GM11168 (cell line): ENCODE results near the gene FAM107B.

ENCODE experiments used
- in situ Hi-C: fragments of 300-500 bp; cut with MboI; formaldehyde crosslinking; loops from one replicate; pipeline ENCODE4 v1.12.0; 2022; ENCODE audit warnings: low sequenced_read_pairs; ENCODE audit not compliant: unreplicated experiment

FAM107B gene

DNA sequence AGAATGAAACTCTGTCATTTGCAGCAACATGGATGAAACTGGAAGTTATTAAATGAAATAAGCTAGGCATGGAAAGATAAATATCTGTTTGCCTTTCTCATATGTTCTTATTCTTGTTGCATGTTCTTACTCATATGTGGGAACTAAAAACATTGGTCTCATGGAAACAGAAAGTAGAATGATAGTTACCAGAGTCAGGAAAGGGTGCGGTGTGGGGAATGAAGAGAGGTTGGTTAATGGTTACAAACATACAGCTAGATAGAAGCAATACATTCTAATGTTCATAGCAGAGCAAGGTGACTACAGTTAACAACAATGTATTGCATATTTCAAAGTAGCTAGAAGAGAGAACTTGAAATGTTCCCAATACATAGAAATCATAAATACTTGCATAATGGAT, 105.1 kb downstream of the FAM107B start:
- in situ Hi-C loops: no loop called here

DNA sequence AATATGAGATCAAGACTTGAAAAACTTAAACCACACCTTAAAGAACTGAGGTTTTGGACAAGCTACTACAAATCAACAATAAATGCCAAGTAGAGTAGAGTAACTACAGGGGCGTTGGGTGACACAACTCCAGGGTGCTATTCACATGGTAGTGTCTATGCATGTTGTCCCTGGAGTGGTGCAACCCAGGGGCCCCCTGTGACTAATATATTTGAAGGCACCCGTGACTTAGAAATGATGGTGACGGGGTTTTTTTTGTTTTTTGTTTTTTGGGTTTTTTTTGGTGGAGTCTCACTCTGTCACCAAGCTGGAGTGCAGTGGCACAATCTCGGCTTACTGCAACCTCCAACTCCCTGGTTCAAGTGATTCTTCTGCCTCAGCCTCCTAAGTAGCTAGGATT, 106.9 kb downstream of the FAM107B start:
- in situ Hi-C loops: no loop called here

DNA sequence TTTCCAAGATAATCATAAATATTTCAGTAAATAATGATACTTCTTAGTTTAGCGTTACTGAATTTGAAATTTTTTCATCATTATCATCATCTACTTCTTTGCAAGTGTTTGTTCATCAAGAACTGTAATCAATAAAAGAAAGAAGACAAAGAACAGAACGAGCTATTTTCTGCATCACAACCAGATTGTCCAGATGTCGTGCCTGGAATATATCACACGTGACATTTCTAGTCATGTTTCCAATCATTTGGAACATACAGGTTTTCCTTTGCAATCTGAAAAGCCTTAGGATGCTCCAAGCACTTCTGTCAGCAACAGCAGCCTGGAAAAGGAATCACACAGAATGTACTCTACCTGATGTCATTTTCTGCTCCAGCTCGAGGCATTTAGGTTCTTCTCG, 107.4 kb downstream of the FAM107B start:
- in situ Hi-C loops: no loop called here

DNA sequence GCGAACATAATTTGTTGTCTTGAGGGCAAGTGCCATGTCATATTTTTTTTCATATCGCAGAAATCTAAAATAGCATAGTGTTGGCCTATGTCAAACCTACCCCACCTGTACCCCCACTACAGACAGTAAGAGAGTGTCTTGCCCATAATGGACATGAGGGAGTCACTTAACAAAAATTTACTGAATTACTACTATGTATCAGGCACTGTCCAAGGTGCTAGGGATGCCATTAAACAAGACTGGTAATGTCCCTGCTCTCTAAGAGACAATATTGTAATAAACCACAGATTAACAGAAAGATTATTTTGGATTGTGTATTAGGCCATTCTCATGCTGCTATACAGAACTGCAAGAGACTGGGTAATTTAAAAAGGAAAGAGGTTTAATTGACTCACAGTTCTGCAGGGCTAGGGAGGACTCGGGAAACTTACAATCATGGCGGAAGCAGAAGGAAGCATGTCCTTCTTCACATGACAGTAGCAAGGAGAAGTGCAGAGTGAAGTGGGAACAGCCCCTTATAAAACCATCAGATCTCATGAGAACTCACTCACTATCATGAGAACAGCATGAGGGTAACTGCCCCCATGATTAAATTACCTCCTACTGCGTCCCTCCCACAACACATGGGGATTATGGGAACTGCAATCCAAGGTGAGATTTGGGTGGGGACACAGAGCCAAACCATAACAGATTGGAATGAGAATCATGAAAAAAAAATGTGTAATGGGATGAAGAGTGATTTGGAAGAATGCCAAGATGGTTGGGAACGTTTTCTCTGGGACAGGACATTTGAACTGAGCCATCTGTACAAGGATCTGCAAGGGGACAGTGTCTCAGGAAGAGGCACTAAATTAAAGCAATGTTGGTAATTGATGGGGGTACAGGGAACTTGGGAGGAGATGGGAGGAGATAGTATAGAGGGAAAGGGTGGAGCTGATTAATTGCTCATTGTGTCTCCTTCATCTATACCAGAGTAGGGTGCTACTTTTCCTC, 108.5 kb downstream of the FAM107B start:
- in situ Hi-C loops: no loop called here

DNA sequence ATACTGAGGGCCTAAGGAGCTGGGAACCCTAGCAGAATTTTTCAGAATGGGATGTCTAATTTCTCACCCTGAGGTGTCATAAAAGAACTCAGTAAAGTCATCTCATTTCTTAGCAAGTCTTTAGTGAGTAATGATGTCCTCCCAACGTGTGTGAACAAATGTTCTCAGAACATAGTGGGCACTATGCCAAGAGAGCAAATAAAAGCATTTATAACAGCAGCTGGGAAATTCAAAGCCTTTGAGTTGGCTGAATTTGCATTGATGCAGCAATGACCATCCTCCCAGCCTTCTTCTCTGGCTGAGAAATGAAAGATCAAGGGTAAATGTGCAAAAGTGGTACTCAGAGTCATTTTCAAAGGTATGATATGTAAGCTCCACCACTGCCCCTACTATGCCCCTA, 109.4 kb downstream of the FAM107B start:
- in situ Hi-C loops: no loop called here

DNA sequence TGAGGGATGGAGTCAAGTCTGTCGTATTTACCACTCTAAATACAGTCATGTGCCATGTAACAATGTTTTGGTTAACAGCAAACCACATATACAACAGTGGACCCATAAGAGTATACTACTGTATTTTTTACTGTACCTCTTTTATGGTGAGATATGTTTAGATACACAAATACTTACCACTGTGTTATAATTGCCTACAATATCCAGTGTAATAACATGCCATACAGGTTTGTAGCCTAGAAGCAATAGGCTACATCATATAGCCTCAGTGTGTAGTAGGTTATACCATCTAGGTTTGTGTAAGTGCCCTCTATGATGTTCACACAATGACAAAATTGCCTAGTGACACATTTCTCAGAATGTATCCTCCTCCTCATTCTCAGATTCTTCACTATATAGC, 110.4 kb downstream of the FAM107B start:
- in situ Hi-C loops: loop anchor here (5.0 kb wide), 1 partner anchor 73 kb away; no protein-coding TSS in a partner anchor

DNA sequence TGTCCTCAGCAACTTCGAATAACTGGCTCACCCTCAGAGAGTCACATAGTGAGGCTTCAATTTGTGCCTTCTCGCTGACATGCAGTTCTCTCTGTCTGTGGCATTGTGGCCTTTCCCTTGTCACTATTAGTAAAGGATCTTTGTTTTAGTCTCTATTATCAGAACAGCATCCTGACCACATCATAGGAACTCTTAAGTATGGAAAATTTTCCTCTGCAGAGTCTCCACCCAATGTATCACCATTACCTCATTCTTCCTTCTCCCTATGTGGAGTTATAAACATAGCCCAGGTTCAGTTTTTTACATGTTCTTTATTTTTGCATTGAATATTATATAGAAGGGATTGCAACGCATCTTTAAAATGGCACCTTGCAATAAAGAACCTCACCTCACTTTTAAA, 112.9 kb downstream of the FAM107B start:
- in situ Hi-C loops: loop anchor here (5.0 kb wide), 1 partner anchor 75 kb away; no protein-coding TSS in a partner anchor

DNA sequence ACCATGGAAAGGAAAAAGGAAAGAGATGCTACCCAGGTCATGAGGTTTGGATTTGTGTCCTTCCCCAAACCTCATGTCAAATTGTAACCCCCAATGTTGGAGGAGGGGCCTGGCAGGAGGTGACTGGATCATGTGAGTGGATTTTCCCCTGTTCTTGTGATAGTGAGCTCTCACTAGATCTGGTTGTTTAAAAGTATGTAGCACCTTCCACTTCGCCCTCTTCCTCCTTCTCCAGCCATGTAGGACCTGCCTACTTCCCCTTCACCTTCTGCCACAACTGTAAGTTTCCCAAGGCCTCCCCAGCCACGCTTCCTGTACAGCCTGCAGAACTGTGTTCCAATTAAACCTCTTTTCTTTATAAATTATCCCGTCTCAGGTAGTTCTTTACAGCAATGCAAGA, 113.9 kb downstream of the FAM107B start:
- in situ Hi-C loops: loop anchor here (5.0 kb wide), 1 partner anchor 76 kb away; no protein-coding TSS in a partner anchor

DNA sequence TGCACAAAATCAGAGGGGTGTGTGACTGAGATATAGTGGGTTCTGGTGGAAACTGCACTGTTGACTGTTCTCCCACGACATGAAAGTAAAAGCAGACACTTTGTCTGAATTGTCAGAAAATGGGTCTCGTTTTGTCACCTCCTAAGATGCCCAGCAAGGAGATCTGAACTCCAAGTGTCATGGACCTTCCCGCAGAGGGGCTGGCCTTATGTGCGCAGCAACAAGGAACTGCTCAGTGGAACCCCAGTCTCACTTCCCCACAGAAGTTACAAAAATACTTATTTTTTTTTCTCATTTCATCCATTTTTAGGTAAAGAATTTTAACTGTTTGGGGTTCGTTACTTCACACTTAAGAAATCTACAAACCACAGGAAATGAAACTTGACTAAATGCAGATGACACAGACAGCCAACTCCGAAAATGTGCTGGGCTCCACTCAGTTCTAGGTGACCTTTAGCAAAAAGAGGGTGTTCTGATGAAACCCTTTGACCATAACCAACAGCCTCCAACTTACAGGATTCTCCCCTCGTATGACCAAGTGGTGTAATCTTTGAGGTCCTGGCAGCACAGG, 115.0 kb downstream of the FAM107B start:
- in situ Hi-C loops: loop anchor here (5.0 kb wide), 2 partner anchors 78 to 158 kb away; no protein-coding TSS in a partner anchor

DNA sequence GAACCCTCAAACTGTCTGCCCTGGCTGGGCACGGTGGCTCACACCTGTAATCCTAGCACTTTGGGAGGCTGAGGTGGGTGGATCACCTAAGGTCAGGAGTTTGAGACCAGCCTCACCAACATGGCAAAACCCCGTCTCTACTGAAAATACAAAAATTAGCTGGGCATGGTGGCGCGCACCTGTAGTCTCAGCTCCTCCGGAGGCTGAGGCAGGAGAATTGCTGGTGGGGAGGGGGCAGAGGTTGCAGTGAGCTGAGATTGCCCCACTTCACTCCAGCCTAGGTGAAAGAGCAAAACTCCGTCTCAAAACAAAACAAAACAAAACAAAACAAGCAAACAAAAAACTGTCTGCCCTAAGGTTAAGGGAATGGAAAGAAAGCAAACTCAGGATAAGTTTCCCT, 115.6 kb downstream of the FAM107B start:
- in situ Hi-C loops: loop anchor here (5.0 kb wide), 1 partner anchor 158 kb away; no protein-coding TSS in a partner anchor

DNA sequence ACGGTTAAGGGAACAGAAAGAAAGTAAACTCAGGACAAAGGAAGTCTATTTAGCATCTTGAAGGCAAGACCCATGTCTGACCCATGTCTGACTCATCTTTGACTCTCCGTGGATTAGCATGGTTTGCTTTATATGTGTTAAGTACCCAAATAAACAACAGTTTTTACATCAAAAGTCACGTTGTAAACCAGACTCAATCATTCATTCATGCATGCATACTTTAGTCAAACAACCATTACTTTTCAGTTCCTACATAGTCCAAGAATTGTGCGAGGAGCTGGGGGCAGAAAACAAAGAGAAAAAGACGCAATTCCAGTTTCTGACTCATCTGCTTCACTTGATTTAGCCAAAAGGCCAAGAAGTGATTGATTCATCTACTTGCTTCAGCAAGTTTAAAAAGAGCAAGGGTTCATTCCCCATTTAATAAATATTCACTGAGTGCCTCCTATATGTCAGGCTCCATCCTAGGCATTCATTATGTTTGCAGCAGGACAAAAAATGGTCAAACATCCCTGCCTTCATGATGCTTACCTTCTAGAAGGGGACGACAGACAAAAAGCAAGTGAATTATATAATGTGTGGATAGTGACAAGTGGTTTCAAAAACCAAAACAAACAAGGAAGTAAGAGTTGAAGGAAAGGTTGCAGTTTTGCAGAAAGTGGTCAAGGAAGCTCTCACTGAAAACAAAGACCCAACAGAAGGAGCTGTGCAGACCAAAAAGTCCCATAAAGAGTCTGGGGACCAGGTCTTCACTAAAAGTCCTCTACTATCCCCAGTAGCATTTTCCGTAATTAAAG, 116.2 kb downstream of the FAM107B start:
- in situ Hi-C loops: loop anchor here (5.0 kb wide), 1 partner anchor 159 kb away; no protein-coding TSS in a partner anchor

DNA sequence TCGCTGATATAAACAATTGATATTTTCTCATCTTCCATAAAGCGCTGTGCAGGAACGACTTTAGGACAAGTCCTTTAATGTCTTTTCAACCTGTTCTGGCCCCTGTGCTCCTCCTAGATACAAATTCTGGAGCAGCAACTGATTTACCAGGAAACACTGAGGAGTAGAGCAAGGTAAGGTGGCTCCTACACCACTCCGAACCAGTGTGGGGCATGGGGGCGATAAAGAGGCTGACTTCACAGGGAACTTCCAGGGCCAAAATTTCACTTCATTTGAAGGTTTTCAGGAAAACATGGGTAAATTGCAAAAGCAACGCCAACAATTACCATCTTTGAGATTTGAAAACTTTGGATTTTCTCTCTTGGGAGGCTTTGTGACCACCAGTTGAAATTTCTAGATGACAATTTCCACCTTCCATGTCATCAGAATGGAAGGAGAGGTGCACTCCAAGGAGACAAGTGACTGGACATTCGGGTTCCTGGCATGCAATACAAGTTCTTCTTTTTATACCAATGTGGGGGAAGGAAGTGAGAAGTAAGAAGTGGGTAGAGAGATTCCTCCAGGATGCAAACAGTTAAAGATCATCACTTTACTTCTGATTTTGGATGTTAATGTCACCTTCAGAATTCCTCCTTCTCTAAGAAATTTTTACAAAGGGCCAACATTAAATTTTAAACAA, 118.5 kb downstream of the FAM107B start:
- in situ Hi-C loops: loop anchor here (5.0 kb wide), 1 partner anchor 161 kb away; no protein-coding TSS in a partner anchor

DNA sequence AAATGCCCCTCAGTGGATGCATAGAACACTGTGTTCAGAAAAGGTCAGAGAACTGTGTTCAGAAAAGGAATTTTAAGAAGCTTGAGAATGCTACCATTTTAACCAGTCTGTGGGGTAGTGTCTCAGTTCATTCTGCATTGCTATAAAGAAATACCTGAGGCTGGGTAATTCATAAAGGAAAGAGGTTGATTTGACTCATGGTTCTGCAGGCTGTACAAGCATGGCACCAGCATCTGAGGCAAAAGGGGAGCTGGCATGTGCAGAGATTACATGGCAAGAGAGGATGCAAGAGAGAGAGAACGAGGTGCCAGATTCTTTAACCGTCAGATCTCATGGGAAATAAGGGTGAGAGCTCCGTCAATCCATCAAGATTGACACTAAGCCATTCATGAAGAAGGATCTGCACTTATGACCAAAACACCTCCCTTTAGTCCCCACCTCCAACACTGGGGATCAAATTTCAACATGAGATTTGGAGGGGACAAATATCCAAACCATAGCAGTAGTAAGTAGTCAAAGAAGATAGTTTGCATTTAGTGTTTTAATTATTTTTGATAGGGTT, 119.8 kb downstream of the FAM107B start:
- in situ Hi-C loops: loop anchor here (5.0 kb wide), 1 partner anchor 162 kb away; no protein-coding TSS in a partner anchor

DNA sequence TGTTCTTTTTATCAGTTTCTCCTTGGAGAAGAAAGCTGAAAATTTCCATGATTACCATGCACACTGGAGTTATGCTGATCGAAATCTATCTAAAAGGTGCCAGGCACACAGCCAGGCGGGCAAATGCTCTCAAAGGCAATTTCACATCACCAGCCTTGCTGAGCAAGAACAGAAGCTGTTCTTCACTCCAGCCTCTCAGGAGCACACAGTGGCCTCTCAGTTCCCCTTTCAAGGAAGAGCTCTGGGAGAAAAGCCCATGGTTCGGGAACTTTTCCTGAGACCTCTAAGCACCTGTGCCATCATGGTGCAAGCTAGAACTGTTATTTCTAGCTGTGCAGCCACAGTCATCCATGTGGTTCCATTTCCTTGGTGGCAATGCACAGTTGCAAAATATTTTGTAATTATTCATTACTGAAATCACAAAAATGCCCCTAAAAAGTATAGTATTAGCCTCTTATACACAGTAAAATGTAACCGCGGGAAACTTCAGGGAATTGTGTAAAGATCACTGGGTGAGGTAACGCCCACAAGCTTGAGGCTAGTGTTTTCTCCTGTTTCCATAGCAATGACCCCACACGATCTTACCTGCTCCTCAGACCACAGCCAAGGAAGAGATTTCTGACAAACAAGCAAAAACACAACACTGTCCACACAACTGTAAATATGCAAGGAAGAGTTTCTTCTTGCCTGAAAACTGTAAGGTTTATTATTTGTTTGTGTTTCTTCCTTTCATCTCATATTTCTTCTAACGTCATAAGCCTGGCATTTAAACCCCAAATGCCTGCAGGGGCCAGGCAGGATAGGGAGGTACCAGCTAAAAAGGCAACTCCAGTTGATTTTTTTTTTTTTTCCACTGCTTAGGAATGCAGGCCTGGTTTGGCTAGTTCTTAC, 121.2 kb downstream of the FAM107B start:
- in situ Hi-C loops: no loop called here

DNA sequence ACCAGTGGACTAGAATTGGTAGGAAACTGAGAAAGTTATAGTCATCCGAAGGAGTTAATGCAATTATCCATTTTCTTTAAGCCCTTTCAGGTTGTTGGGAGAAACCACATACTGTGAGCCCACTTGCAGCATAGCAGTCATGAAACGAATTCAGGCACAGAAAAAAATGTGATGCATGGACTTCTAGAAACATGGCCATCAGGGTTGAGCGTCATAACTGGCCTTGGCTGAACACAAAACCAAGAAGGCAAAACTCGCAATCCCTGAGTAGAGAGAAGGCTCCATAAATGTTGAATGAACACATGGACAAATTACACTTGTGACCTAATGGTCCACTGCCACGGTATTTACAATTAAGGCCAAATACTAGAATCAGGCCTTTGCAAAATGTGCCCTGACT, 121.9 kb downstream of the FAM107B start:
- in situ Hi-C loops: no loop called here

DNA sequence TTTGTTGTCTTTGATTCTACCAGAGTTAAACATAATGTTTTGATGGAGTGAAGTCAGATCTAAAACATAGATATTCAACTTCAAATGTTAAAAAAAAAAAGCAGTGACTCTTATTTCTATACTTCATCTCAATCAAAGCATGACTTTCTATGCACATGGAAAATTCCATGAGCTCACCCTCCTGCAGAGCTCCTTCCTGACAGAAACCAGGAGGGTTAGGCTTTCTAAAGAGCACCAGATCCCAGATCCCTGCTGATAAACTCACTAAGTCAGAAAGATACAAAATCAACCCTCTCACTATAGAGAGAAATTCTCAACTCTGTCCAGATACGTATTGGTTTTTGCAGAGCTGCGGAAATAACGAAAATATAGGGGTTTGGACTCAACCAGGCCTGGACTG, 122.6 kb downstream of the FAM107B start:
- in situ Hi-C loops: no loop called here

DNA sequence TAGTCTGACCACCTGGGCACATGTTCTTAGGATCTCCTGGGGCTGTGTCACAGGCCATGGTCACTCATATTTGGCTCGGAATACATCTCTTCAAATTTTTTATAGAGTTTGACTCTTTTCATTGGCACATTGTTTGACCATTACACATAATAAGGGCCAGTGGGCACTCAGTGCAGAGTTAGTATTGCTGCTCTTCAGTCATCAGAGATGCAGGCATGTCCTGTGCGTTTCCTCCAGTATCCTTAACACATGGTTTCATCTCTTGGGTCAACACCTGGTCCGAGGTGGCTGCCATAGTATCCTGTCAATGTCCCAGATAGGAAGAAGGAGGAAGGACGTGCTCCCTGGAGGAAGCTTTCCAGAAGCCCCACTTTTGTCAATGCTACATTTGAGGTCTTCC, 125.0 kb downstream of the FAM107B start:
- in situ Hi-C loops: no loop called here

DNA sequence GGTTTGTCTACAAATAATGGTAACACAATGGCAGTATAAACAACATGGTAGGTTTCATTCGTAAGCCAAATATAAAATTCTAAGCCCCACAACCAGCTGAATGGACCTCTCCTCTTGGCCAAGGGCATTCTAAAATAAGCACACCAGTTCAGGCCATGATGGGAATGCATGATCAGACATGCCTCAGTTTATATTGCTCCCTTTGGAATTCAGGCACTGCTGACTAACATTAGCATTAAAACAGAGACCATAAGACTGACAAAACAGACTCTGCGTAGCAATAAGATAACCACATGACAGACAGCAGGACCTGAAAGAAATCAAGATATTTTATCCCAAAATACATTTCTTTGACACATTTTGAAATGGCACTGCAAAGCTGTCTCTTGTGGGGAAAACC, 125.8 kb downstream of the FAM107B start:
- in situ Hi-C loops: no loop called here
